Vagina (tissue), 2 donors: Measurements from ENCODE around the gene RADIL. TPM values are rescaled to one million over a fixed set of nuclear protein-coding genes. Genes with fewer than 3 reads are reported as not detected.

Experiments used
- DNase-seq, 2 donors: peaks; one replicate each; pipeline ENCODE4 v3.0.0-alpha.2; 2017; ENCODE audit errors: extremely low spot score in 2 of 2
- H3K27ac ChIP-seq: fragments of 200-600 bp; sonication (generic); one replicate; pipeline ENCODE4 v1.5.1; 2019
- H3K27me3 ChIP-seq: fragments of 200-600 bp; sonication (generic); one replicate; pipeline ENCODE4 v1.5.1; 2019
- H3K36me3 ChIP-seq, 2 donors: fragments of 200-600 bp; sonication (generic); one replicate each; pipeline ENCODE4 v1.5.1; 2017 to 2019
- H3K4me1 ChIP-seq: fragments of 200-600 bp; sonication (generic); one replicate; pipeline ENCODE4 v1.5.1; 2019
- H3K4me3 ChIP-seq, 2 donors: fragments of 200-600 bp; sonication (generic); 1 replicate in 1 of 2; 2 replicates in 1 of 2; pipeline ENCODE4 v1.5.1; 2016 to 2019
- H3K9me3 ChIP-seq: fragments of 200-600 bp; sonication (generic); one replicate; pipeline ENCODE4 v1.5.1; 2019
- CTCF ChIP-seq, 3 experiments: fragments of 450-650 bp in 2 of 3; fragments of 200-600 bp in 1 of 3; sonication (generic) in 1 of 3; IDR thresholded peaks; one replicate each; pipeline ENCODE4 v1.5.1; 2017 to 2019; ENCODE audit warnings: antibody characterized with exemption in 3 of 3, mild to moderate bottlenecking in 2 of 3, moderate library complexity in 2 of 3
- POLR2A ChIP-seq, 2 donors: fragments of 450-650 bp; IDR thresholded peaks; one replicate each; pipeline ENCODE4 v1.6.1; 2017; ENCODE audit warnings: antibody characterized with exemption in 2 of 2, mild to moderate bottlenecking in 2 of 2, moderate library complexity in 2 of 2
- POLR2AphosphoS5 ChIP-seq, 2 donors: sonication (generic); formaldehyde crosslinking; IDR thresholded peaks; one replicate each; pipeline ENCODE4 v1.9.0; 2017; ENCODE audit warnings: antibody characterized with exemption in 2 of 2, mild to moderate bottlenecking in 2 of 2, low read depth in 1 of 2; ENCODE audit not compliant: insufficient read depth in 1 of 2
- intact Hi-C: fragments of 100-400 bp; cut with DNase I; formaldehyde crosslinking; loops from one replicate; pipeline ENCODE4 v1.15.1; 2023
- total RNA-seq: library from RNA; depleted of rRNA; stranded (reverse); fragments of >200 nt; gene quantifications from one replicate; pipeline ENCODE4 v1.2.3, GENCODE V29; 2016

Gene RADIL
- total RNA-seq, 1 donor from 2014 or later: 16.5 TPM

- intact Hi-C loops: loop anchor here (10.0 kb wide), 1 partner anchor 65 kb away; no protein-coding TSS in a partner anchor
- TF ChIP-seq CTCF (IDR thresholded peaks at IDR 0.05): no peak
- no peak for TF ChIP-seq POLR2AphosphoS5 (IDR thresholded peaks at IDR 0.05; ENCODE audit: insufficient read depth in 1 of 2, low read depth in 1 of 2)
- no peak for TF ChIP-seq POLR2A (IDR thresholded peaks at IDR 0.05)
- no peak overlapping the region for H3K27ac ChIP-seq
- no peaks in the 10 kb centered on the region for H3K36me3 ChIP-seq
- H3K9me3 ChIP-seq: no peaks in the 10 kb centered on the region
- no peaks in the 10 kb centered on the region for H3K27me3 ChIP-seq
- DNase-seq: no peak
- no peak overlapping the region for H3K4me3 ChIP-seq
- no peaks in the 10 kb centered on the region for H3K4me1 ChIP-seq
These were observed 6.2 kb upstream of the RADIL start for GRCh38 chr7:4889682-4890081.

- no peak for DNase-seq
- no peak overlapping the region for H3K4me3 ChIP-seq
- no peak overlapping the region for H3K27ac ChIP-seq
- intact Hi-C loops: loop anchor here (10.0 kb wide), 1 partner anchor 63 kb away; no protein-coding TSS in a partner anchor
- no peak for TF ChIP-seq POLR2AphosphoS5 (IDR thresholded peaks at IDR 0.05; ENCODE audit: insufficient read depth in 1 of 2, low read depth in 1 of 2)
- TF ChIP-seq POLR2A (IDR thresholded peaks at IDR 0.05): no peak
- TF ChIP-seq CTCF (IDR thresholded peaks at IDR 0.05): no peak
- H3K9me3 ChIP-seq: no peaks in the 10 kb centered on the region
- peaks cover 1% of the 10 kb centered on the region for H3K4me1 ChIP-seq
- H3K36me3 ChIP-seq: no peaks in the 10 kb centered on the region
- H3K27me3 ChIP-seq: no peaks in the 10 kb centered on the region
These were observed 4.6 kb upstream of the RADIL start for GRCh38 chr7:4888161-4888560.

GRCh38 chr7:4886671-4887070 lies 3.2 kb upstream of the RADIL start:
- Histone ChIP-seq H3K27ac (no peak overlapping the region), H3K27me3 (no peaks in the 10 kb centered on the region), H3K9me3 (no peaks in the 10 kb centered on the region), H3K4me3 (no peak overlapping the region), H3K4me1 (peaks cover 7% of the 10 kb centered on the region), H3K36me3 (no peaks in the 10 kb centered on the region)
- intact Hi-C loops: loop anchor here (10.0 kb wide), 1 partner anchor 62 kb away; no protein-coding TSS in a partner anchor
- TF ChIP-seq POLR2AphosphoS5 (IDR thresholded peaks at IDR 0.05; ENCODE audit: insufficient read depth in 1 of 2, low read depth in 1 of 2): no peak
- TF ChIP-seq CTCF (IDR thresholded peaks at IDR 0.05): no peak
- TF ChIP-seq POLR2A (IDR thresholded peaks at IDR 0.05): no peak
- no peak for DNase-seq

GRCh38 chr7:4885317-4885807 lies 1.8 kb upstream of the RADIL start:
- no peaks in the 10 kb centered on the region for H3K27me3 ChIP-seq
- H3K4me3 ChIP-seq: no peak overlapping the region
- no peaks in the 10 kb centered on the region for H3K36me3 ChIP-seq
- DNase-seq: no peak
- TF ChIP-seq POLR2AphosphoS5 (IDR thresholded peaks at IDR 0.05; ENCODE audit: insufficient read depth in 1 of 2, low read depth in 1 of 2) (no peak), POLR2A (IDR thresholded peaks at IDR 0.05) (no peak), CTCF (IDR thresholded peaks at IDR 0.05) (no peak)
- H3K27ac ChIP-seq: no peak overlapping the region
- peaks cover 7% of the 10 kb centered on the region for H3K4me1 ChIP-seq
- no peaks in the 10 kb centered on the region for H3K9me3 ChIP-seq
- intact Hi-C loops: loop anchor here (10.0 kb wide), 1 partner anchor 61 kb away; no protein-coding TSS in a partner anchor

DNA sequence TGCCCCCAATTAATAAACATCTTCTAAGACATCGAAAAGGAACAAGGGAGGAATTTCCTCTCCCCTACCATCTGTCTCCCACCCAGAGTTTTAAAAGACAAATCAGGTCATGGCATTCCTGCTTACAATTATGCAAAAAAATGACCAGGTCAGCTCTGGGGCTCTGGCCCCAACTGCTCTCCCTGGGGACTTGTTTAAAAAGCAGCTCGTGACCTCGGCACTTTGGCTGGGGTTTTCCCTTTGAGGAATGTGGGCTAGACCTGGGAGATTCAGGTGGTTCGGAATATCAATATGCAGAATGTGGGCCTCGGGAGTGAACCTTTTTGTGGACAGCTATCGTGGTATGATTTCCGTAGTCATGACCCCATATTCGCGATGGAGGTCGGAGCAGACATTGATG lies 648 bp upstream of the RADIL start:
- DNase-seq: no peak
- TF ChIP-seq POLR2AphosphoS5 (IDR thresholded peaks at IDR 0.05; ENCODE audit: insufficient read depth in 1 of 2, low read depth in 1 of 2) (no peak), POLR2A (IDR thresholded peaks at IDR 0.05) (no peak)
- H3K27me3 ChIP-seq: no peaks in the 10 kb centered on the region
- no peak overlapping the region for H3K4me3 ChIP-seq
- intact Hi-C loops: loop anchor here (10.0 kb wide), 1 partner anchor 59 kb away; no protein-coding TSS in a partner anchor
- H3K4me1 ChIP-seq: peaks cover 14% of the 10 kb centered on the region
- no peak overlapping the region for H3K27ac ChIP-seq
- H3K36me3 ChIP-seq: no peaks in the 10 kb centered on the region
- no peaks in the 10 kb centered on the region for H3K9me3 ChIP-seq
